ENCODE measurements around the gene NACA.

Gene NACA

GRCh38 chr12:56682323-56682722 lies 42.8 kb downstream of the NACA start:
- Histone ChIP-seq H3K36me3 (ENCODE audit: control insufficient read depth, insufficient read depth, low read length) (peaks cover 6% of the 10 kb centered on the region), H3K27me3 (replicated peaks; ENCODE audit: control insufficient read depth, insufficient read depth, low read length) (no peaks in the 10 kb centered on the region), H3K4me3 (replicated peaks; ENCODE audit: low read depth, low read length) (0 out of 2 replicates have a peak overlapping the region, but pooled peaks have one; percentile 3)
- TF ChIP-seq CTCF (IDR thresholded peaks at IDR 0.05; ENCODE audit: insufficient read depth, low read length, poor library complexity, severe bottlenecking), result no peak
- no peak for DNase-seq (ENCODE audit: extremely low read depth, insufficient read length)

- DNase-seq (ENCODE audit: extremely low read depth, insufficient read length), result no peak
- H3K36me3 ChIP-seq (ENCODE audit: control insufficient read depth, insufficient read depth, low read length), result peaks cover 6% of the 10 kb centered on the region
Measured at GRCh38 chr12:56679883-56680575, 45.1 kb downstream of the NACA start.

GRCh38 chr12:56678852-56679251 lies 46.2 kb downstream of the NACA start:
- Histone ChIP-seq H3K4me3 (replicated peaks; ENCODE audit: low read depth, low read length) (no peak overlapping the region), H3K36me3 (ENCODE audit: control insufficient read depth, insufficient read depth, low read length) (peaks cover 6% of the 10 kb centered on the region)
- no peak for DNase-seq (ENCODE audit: extremely low read depth, insufficient read length)

More at GRCh38 chr12:56679883-56680575, 45.1 kb downstream of the NACA start:
- no peaks in the 10 kb centered on the region for H3K27me3 ChIP-seq (replicated peaks; ENCODE audit: control insufficient read depth, insufficient read depth, low read length)
- TF ChIP-seq CTCF (IDR thresholded peaks at IDR 0.05; ENCODE audit: insufficient read depth, low read length, poor library complexity, severe bottlenecking), result no peak
- no peak overlapping the region for H3K4me3 ChIP-seq (replicated peaks; ENCODE audit: low read depth, low read length)

GRCh38 chr12:56677680-56678079 lies 47.4 kb downstream of the NACA start:
- TF ChIP-seq CTCF (IDR thresholded peaks at IDR 0.05; ENCODE audit: insufficient read depth, low read length, poor library complexity, severe bottlenecking), result no peak
- Histone ChIP-seq H3K27me3 (replicated peaks; ENCODE audit: control insufficient read depth, insufficient read depth, low read length) (no peaks in the 10 kb centered on the region), H3K4me3 (replicated peaks; ENCODE audit: low read depth, low read length) (no peak overlapping the region), H3K36me3 (ENCODE audit: control insufficient read depth, insufficient read depth, low read length) (peaks cover 6% of the 10 kb centered on the region)
- DNase-seq (ENCODE audit: extremely low read depth, insufficient read length), result no peak

More at GRCh38 chr12:56678852-56679251, 46.2 kb downstream of the NACA start:
- no peaks in the 10 kb centered on the region for H3K27me3 ChIP-seq (replicated peaks; ENCODE audit: control insufficient read depth, insufficient read depth, low read length)
- no peak for TF ChIP-seq CTCF (IDR thresholded peaks at IDR 0.05; ENCODE audit: insufficient read depth, low read length, poor library complexity, severe bottlenecking)

GRCh38 chr12:56676851-56677580 lies 48.1 kb downstream of the NACA start:
- no peak for TF ChIP-seq CTCF (IDR thresholded peaks at IDR 0.05; ENCODE audit: insufficient read depth, low read length, poor library complexity, severe bottlenecking)
- Histone ChIP-seq H3K36me3 (ENCODE audit: control insufficient read depth, insufficient read depth, low read length) (peaks cover 8% of the 10 kb centered on the region), H3K4me3 (replicated peaks; ENCODE audit: low read depth, low read length) (no peak overlapping the region), H3K27me3 (replicated peaks; ENCODE audit: control insufficient read depth, insufficient read depth, low read length) (no peaks in the 10 kb centered on the region)
- no peak for DNase-seq (ENCODE audit: extremely low read depth, insufficient read length)

Measured in GM06990 (cell line).